ENCODE measurements around the gene RNF26.
A peak's percentile ranks its signal among the peaks of the same experiment; 100 is the strongest.

RNF26 gene

DNA sequence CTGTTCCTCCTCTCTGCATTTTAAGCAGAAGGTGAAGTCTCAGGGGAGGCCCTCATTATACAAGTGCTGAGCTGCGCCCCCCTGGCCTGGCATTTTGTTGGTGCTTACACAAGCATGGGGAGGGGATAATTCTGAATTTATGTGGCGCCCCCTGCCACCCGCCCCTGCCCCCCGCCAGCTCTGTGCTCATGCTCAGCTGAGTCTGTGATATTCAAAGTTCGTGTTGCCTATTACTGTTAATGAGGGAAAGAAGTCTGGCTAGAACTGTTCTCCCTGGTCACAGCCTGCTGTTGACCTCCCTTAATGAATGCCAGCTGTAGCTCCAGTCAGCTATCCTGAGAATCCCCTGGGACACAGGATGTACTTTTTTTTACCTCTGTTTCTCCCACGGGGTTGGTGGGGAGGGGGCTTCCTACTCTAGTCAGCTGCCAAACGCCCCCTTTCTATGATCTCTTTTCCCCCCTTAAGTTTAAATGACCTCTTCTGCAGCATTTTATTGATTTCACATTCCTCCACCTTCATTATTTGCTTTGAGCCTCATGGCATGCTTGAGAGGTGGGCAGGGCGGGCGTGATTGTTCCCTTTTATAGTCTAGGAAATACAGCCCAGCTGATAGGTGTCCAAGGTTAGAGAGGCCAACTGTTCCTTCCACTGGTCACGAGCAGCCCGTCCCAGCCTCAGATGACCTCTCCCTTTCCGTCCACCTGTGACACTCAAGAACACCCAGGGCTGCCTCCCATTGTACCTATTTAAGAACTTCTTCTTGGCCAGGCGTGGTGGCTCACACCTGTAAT lies 35.0 kb downstream of the RNF26 start:
- H3K4me1 ChIP-seq: peaks cover 53% of the 10 kb centered on the region
- H3K36me3 ChIP-seq: no peaks in the 10 kb centered on the region
- H3K9me3 ChIP-seq: 0 out of 2 replicates have a peak, but pooled peaks cover 1% of the 10 kb centered on the region
- peak overlapping the region; percentile 25 for H3K4me3 ChIP-seq (ENCODE audit: low read depth, low read length)
- no peaks in the 10 kb centered on the region for H3K27me3 ChIP-seq
- TF ChIP-seq, protein P1, sequence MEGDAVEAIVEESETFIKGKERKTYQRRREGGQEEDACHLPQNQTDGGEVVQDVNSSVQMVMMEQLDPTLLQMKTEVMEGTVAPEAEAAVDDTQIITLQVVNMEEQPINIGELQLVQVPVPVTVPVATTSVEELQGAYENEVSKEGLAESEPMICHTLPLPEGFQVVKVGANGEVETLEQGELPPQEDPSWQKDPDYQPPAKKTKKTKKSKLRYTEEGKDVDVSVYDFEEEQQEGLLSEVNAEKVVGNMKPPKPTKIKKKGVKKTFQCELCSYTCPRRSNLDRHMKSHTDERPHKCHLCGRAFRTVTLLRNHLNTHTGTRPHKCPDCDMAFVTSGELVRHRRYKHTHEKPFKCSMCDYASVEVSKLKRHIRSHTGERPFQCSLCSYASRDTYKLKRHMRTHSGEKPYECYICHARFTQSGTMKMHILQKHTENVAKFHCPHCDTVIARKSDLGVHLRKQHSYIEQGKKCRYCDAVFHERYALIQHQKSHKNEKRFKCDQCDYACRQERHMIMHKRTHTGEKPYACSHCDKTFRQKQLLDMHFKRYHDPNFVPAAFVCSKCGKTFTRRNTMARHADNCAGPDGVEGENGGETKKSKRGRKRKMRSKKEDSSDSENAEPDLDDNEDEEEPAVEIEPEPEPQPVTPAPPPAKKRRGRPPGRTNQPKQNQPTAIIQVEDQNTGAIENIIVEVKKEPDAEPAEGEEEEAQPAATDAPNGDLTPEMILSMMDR (IDR thresholded peaks at IDR 0.05; ENCODE audit: low read depth, low read length): no peak
- peak; percentile 53 for DNase-seq

DNA sequence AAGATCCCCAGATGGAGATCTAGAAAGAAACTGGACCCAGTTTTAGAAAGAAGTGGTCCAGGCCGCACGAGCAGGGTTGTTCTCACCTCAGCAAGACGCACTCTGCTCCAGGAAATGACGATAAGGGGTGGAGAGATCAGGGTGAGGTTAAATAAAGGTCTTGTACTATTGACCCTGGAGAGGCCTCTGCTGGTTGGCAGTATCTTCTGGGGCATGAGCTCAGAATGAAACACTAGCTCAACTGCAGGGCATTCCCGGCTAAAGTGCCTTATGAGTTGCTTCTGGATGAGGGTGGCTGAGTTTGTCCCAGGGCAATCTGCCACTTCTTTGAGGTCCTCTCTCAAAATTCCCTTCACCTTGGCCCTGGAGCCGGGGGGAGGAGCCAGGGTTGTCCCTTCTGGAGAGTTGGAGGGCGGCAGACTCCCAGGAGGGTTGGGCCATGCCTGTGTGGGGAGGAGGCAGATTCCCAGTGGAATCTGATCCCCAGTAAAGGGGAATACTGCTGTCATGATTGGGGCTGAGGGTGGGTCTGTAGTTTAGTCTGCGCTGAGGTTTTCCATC lies 36.2 kb downstream of the RNF26 start:
- Histone ChIP-seq H3K4me1 (peaks cover 62% of the 10 kb centered on the region), H3K36me3 (no peaks in the 10 kb centered on the region), H3K27me3 (no peaks in the 10 kb centered on the region), H3K4me3 (ENCODE audit: low read depth, low read length) (no peak overlapping the region), H3K9me3 (no peaks in the 10 kb centered on the region)
- TF ChIP-seq, protein P1 (IDR thresholded peaks at IDR 0.05; ENCODE audit: low read depth, low read length): no peak
- DNase-seq: no peak

DNA sequence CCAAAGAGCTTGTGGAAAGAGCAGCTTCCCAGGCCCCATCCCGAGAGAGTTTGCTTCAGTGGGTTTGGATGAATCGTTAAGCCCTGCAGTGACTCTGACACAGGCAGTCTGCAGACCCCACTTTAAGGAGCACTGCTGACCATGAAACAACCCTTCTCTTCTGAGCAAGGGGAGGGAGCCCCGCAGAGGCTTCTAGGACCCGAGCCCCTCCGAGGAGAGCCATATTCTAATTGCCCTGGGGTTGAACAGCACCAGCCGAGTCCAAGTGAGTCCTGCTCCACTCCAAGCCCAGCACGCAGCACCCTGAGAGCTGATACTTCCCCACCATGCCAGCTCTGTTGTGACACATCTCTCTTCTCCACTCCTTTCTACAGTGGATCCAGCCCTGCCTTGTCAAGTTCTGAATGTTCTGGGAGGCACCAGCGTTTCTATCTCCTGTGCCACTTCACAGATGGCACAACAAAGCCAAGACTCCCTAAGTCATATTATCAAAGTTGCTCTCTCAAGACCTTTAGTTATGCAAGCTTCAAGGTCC lies 36.8 kb downstream of the RNF26 start:
- DNase-seq: no peak
- Histone ChIP-seq H3K4me3 (ENCODE audit: low read depth, low read length) (no peak overlapping the region), H3K27me3 (no peaks in the 10 kb centered on the region), H3K36me3 (no peaks in the 10 kb centered on the region), H3K4me1 (peaks cover 68% of the 10 kb centered on the region), H3K9me3 (no peaks in the 10 kb centered on the region)
- TF ChIP-seq, protein P1 (IDR thresholded peaks at IDR 0.05; ENCODE audit: low read depth, low read length): no peak

DNA sequence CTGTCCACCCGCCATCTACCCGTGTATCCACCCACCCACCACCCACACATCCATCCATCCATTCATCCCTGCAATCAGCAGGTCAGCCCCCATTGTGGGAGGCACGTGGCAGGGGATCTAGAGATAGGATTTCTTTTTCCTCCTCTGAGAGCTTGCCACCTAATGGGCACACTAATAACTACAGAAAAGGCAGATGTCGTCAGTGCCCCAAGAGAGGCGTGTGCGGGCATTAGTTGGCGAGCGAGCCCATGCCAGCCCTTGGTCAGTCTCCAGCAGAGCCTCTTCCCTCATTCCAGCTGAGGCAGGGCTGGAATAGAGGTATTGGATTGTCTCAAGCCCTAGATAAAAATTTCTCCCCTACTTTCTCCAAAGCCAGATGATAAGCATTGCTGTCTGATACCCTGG lies 37.5 kb downstream of the RNF26 start:
- Histone ChIP-seq H3K4me3 (ENCODE audit: low read depth, low read length) (no peak overlapping the region), H3K9me3 (no peaks in the 10 kb centered on the region), H3K36me3 (no peaks in the 10 kb centered on the region), H3K4me1 (peaks cover 74% of the 10 kb centered on the region), H3K27me3 (no peaks in the 10 kb centered on the region)
- DNase-seq: peak; percentile 44
- TF ChIP-seq, protein P1 (IDR thresholded peaks at IDR 0.05; ENCODE audit: low read depth, low read length): peak; percentile 41

DNA sequence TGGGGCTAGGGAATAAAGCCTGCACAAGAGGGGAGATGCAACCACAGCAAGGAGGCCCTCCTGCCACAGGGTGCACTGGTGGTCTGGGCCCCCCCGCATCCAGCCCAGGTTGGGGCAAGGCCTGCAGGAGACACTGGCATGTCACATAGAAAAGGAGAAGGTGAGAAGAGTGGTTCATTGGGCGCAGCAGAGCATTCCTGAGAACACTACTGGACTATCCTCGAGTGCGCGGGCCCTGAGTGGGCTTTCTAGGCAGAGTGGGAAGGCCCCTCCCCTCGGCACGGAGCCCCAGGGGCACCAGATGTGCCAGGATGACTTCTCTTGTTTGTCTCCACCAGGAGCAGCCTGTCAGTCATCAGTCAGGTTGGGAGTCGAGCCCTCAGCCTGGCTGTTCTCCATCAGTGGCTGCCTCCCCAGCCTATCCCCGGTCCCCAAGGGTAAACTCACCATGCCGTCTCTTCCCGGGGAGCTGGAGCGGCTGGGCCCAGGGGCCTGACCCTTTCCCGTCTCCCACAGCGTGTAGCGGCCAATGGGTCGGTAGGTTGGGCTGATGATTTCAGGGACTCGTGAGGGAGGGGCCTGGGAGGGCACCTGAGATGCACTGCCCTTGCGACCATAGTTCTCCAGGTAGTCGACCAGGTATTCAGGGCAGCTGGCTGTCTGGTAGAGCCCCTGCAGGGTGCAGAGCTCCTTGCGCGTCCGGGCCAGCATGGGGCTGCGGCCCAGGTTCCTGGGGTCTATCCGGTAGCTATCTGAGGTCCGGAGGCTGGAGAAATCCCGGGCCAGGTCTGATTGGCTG lies 38.1 kb downstream of the RNF26 start:
- no peaks in the 10 kb centered on the region for H3K36me3 ChIP-seq
- H3K27me3 ChIP-seq: no peaks in the 10 kb centered on the region
- DNase-seq: no peak
- H3K9me3 ChIP-seq: no peaks in the 10 kb centered on the region
- H3K4me1 ChIP-seq: peaks cover 78% of the 10 kb centered on the region
- H3K4me3 ChIP-seq (ENCODE audit: low read depth, low read length): no peak overlapping the region
- TF ChIP-seq, protein P1 (IDR thresholded peaks at IDR 0.05; ENCODE audit: low read depth, low read length): no peak
